Measurements from ENCODE around the gene CENPM. TPM values are rescaled to one million over a fixed set of nuclear protein-coding genes. Genes with fewer than 3 reads are reported as not detected.

Gene CENPM
- total RNA-seq, 2 experiments from 2014 or later, result 189 to 354 TPM

DNA sequence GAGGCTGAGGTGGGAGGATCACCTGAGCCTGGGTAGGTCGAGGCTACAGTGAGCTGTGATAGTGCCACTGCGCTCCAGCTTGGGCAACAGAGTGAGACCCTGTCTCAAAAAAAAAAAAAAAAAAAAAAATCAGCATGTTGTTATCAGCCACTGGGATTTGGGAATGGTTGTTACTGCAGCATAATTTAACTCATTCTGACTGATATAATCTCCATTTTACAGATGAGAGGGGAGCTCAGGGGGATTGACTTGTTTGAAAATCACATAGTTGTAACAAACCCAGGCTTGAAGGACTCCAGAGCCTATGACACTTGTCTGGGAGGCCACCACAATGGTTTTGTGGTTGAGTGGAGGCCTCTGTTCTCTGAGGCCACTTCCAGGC, 19.3 kb upstream of the CENPM start:
- POLR2A ChIA-PET, result interaction anchor here (1.1 kb wide), 1 partner anchor 151 kb away, joined by 3 read pairs; no protein-coding TSS in a partner anchor
- no TSS peak for BruUV-seq (replicated peaks)
- TF ChIP-seq, protein P1, sequence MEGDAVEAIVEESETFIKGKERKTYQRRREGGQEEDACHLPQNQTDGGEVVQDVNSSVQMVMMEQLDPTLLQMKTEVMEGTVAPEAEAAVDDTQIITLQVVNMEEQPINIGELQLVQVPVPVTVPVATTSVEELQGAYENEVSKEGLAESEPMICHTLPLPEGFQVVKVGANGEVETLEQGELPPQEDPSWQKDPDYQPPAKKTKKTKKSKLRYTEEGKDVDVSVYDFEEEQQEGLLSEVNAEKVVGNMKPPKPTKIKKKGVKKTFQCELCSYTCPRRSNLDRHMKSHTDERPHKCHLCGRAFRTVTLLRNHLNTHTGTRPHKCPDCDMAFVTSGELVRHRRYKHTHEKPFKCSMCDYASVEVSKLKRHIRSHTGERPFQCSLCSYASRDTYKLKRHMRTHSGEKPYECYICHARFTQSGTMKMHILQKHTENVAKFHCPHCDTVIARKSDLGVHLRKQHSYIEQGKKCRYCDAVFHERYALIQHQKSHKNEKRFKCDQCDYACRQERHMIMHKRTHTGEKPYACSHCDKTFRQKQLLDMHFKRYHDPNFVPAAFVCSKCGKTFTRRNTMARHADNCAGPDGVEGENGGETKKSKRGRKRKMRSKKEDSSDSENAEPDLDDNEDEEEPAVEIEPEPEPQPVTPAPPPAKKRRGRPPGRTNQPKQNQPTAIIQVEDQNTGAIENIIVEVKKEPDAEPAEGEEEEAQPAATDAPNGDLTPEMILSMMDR (conservative IDR thresholded peaks at IDR 0.05; ENCODE audit: low read length), result no peak
- no peak for TF ChIP-seq EZH2phosphoT487 (IDR thresholded peaks at IDR 0.05; ENCODE audit: borderline replicate concordance, low read depth, low read length)
- no peak for DNase-seq (ENCODE audit: low spot score)
- Histone ChIP-seq H3K79me2 (ENCODE audit: insufficient read depth, low read depth, low read length) (no peaks in the 10 kb centered on the region), H3K36me3 (ENCODE audit: insufficient read depth, low read length) (no peaks in the 10 kb centered on the region), H3K4me1 (ENCODE audit: insufficient read depth, low read length, poor library complexity, severe bottlenecking) (no peaks in the 10 kb centered on the region), H3K4me3 (ENCODE audit: low read depth, low read length, poor library complexity, severe bottlenecking) (no peak overlapping the region), H3K27ac (ENCODE audit: low read depth, low read length, poor library complexity, severe bottlenecking) (no peak overlapping the region), H3K9me2 (ENCODE audit: insufficient read depth, low read length) (no peaks in the 10 kb centered on the region), H3K9me3 (ENCODE audit: low read length) (no peaks in the 10 kb centered on the region), H3K4me2 (ENCODE audit: low read length) (no peak overlapping the region), H4K20me1 (ENCODE audit: insufficient read depth, low read length) (no peaks in the 10 kb centered on the region), H2AFZ (ENCODE audit: low read length) (no peak overlapping the region)
- CTCF ChIA-PET (ENCODE audit: unreplicated experiment), result no interaction called here
- intact Hi-C loops (cut with micrococcal nuclease; ENCODE audit: unreplicated experiment), result loop anchor here (5.0 kb wide), 1 partner anchor 146 kb away; no protein-coding TSS in a partner anchor

DNA sequence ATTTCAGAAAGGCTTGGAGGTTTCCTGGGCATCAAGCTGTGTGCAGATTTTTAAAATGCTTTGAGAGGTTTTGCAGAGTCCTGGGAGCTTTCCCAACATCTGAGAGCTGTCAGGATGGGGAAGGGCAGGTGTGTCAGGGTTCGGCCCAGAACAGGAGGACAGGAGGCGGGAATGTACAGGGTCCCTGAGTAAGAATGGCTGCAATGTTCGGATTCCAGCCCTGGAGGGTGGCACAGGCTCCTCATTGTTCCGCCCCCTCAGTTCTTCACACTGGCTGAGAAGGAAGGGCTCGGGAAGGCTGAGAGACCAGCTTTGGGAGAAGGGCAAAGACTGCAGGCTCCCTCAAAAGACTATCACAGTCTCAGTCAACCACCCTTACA, 17.1 kb upstream of the CENPM start:
- ChIA-PET POLR2A (no interaction called here), CTCF (ENCODE audit: unreplicated experiment) (no interaction called here)
- H3K27ac ChIP-seq (ENCODE audit: low read depth, low read length, poor library complexity, severe bottlenecking), result no peak overlapping the region
- H3K4me1 ChIP-seq (ENCODE audit: insufficient read depth, low read length, poor library complexity, severe bottlenecking), result peaks cover 11% of the 10 kb centered on the region
- no TSS peak for BruUV-seq (replicated peaks)
- H3K9me3 ChIP-seq (ENCODE audit: low read length), result no peaks in the 10 kb centered on the region
- no peaks in the 10 kb centered on the region for H3K9me2 ChIP-seq (ENCODE audit: insufficient read depth, low read length)
- TF ChIP-seq, protein P1 (conservative IDR thresholded peaks at IDR 0.05; ENCODE audit: low read length), result no peak
- no peak for TF ChIP-seq EZH2phosphoT487 (IDR thresholded peaks at IDR 0.05; ENCODE audit: borderline replicate concordance, low read depth, low read length)
- H3K4me2 ChIP-seq (ENCODE audit: low read length), result no peak overlapping the region
- no peak overlapping the region for H3K4me3 ChIP-seq (ENCODE audit: low read depth, low read length, poor library complexity, severe bottlenecking)
- no peaks in the 10 kb centered on the region for H3K79me2 ChIP-seq (ENCODE audit: insufficient read depth, low read depth, low read length)
- no peaks in the 10 kb centered on the region for H3K36me3 ChIP-seq (ENCODE audit: insufficient read depth, low read length)
- H2AFZ ChIP-seq (ENCODE audit: low read length), result no peak overlapping the region
- no peaks in the 10 kb centered on the region for H4K20me1 ChIP-seq (ENCODE audit: insufficient read depth, low read length)
- intact Hi-C loops (cut with micrococcal nuclease; ENCODE audit: unreplicated experiment), result no loop called here
- no peak for DNase-seq (ENCODE audit: low spot score)

DNA sequence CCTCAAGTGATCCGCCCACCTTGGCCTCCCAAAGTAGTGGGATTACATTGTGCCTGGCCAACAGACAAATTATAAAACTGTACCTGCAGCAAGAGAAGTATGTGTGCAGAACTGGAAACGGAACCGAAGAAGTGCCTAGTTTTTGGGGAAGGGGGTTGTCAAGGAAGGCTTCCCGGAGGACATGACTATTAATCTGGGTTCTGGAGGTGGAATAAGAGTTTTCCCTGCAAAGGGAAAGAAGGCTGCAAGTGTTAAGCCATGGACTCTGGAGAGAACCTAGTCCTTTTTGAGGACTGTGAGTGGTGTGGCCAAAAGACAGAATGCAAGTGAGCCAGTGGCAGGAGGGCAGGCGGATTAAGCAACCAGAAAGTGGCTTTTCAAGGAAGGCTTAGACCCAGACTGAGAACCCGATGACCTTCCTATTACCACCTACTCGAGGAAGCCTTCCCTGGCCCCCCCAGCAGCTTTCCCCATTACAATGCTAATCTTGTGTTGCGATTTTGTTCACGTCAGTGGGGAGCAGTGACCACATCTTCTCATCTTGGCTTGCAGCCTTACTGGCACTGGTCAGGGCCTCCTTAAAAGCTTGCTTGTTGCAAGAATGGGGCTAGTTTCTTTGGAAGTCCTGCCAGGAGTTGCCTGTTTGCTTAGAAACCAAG, 16.6 kb upstream of the CENPM start:
- H2AFZ ChIP-seq (ENCODE audit: low read length), result no peak overlapping the region
- H3K79me2 ChIP-seq (ENCODE audit: insufficient read depth, low read depth, low read length), result no peaks in the 10 kb centered on the region
- BruUV-seq (replicated peaks), result no TSS peak
- intact Hi-C loops (cut with micrococcal nuclease; ENCODE audit: unreplicated experiment), result no loop called here
- POLR2A ChIA-PET, result no interaction called here
- H3K4me1 ChIP-seq (ENCODE audit: insufficient read depth, low read length, poor library complexity, severe bottlenecking), result peaks cover 11% of the 10 kb centered on the region
- no peak overlapping the region for H3K27ac ChIP-seq (ENCODE audit: low read depth, low read length, poor library complexity, severe bottlenecking)
- no peaks in the 10 kb centered on the region for H3K36me3 ChIP-seq (ENCODE audit: insufficient read depth, low read length)
- DNase-seq (ENCODE audit: low spot score), result no peak
- H3K4me2 ChIP-seq (ENCODE audit: low read length), result no peak overlapping the region
- CTCF ChIA-PET (ENCODE audit: unreplicated experiment), result interaction anchor here (0.5 kb wide), 1 partner anchor 69 kb away, joined by 3 read pairs; no protein-coding TSS in a partner anchor
- TF ChIP-seq EZH2phosphoT487 (IDR thresholded peaks at IDR 0.05; ENCODE audit: borderline replicate concordance, low read depth, low read length), result no peak
- TF ChIP-seq, protein P1 (conservative IDR thresholded peaks at IDR 0.05; ENCODE audit: low read length), result no peak
- no peaks in the 10 kb centered on the region for H4K20me1 ChIP-seq (ENCODE audit: insufficient read depth, low read length)
- no peaks in the 10 kb centered on the region for H3K9me2 ChIP-seq (ENCODE audit: insufficient read depth, low read length)
- H3K4me3 ChIP-seq (ENCODE audit: low read depth, low read length, poor library complexity, severe bottlenecking), result no peak overlapping the region
- no peaks in the 10 kb centered on the region for H3K9me3 ChIP-seq (ENCODE audit: low read length)
